ENCODE results near the gene ATP6V1C2.

Gene ATP6V1C2

DNA sequence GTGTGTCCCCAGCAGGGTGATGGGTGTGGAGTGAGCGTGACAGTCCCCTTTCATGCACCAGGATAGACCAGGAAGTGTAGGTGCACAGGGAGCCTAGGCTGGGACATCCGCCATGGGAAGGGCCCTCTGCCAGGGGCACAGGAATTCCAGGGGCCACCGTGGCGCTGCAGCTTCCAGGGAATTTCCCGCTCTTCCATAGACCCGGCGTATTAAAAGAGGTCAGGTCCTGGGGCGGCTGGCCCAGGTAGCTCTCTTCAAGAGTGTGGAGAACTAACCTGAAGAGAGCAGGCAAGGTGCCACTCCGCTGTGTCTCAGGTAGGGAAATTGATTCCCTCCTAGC lies 42.0 kb downstream of the ATP6V1C2 start:
- no peaks in the 10 kb centered on the region for H3K9me3 ChIP-seq (ENCODE audit: insufficient read depth, low read length)
- no peak overlapping the region for H3K9ac ChIP-seq (ENCODE audit: low read length)
- no peaks in the 10 kb centered on the region for H3K27me3 ChIP-seq (ENCODE audit: low read depth, low read length)
- H3K36me3 ChIP-seq (replicated peaks; ENCODE audit: low read depth, low read length): no peaks in the 10 kb centered on the region
- TF ChIP-seq, protein P1, sequence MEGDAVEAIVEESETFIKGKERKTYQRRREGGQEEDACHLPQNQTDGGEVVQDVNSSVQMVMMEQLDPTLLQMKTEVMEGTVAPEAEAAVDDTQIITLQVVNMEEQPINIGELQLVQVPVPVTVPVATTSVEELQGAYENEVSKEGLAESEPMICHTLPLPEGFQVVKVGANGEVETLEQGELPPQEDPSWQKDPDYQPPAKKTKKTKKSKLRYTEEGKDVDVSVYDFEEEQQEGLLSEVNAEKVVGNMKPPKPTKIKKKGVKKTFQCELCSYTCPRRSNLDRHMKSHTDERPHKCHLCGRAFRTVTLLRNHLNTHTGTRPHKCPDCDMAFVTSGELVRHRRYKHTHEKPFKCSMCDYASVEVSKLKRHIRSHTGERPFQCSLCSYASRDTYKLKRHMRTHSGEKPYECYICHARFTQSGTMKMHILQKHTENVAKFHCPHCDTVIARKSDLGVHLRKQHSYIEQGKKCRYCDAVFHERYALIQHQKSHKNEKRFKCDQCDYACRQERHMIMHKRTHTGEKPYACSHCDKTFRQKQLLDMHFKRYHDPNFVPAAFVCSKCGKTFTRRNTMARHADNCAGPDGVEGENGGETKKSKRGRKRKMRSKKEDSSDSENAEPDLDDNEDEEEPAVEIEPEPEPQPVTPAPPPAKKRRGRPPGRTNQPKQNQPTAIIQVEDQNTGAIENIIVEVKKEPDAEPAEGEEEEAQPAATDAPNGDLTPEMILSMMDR (IDR thresholded peaks at IDR 0.05; ENCODE audit: low read depth, low read length): no peak
- TF ChIP-seq EZH2phosphoT487 (IDR thresholded peaks at IDR 0.05; ENCODE audit: low read depth): no peak
- no peaks in the 10 kb centered on the region for H4K20me1 ChIP-seq (ENCODE audit: insufficient read depth, low read length)
- H3K4me3 ChIP-seq (ENCODE audit: low read length): no peak overlapping the region
- H3K79me2 ChIP-seq (ENCODE audit: low read length): no peaks in the 10 kb centered on the region
- H3K4me2 ChIP-seq (ENCODE audit: low read length): no peak overlapping the region
- no peak overlapping the region for H3K27ac ChIP-seq (ENCODE audit: low read length)
- H2AFZ ChIP-seq (ENCODE audit: low read depth, low read length): no peak overlapping the region
- H3K4me1 ChIP-seq (ENCODE audit: low read length): no peaks in the 10 kb centered on the region

GRCh38 chr2:10764096-10764785 lies 42.8 kb downstream of the ATP6V1C2 start:
- no peaks in the 10 kb centered on the region for H3K36me3 ChIP-seq (replicated peaks; ENCODE audit: low read depth, low read length)
- H3K4me3 ChIP-seq (ENCODE audit: low read length): no peak overlapping the region
- no peak for TF ChIP-seq EZH2phosphoT487 (IDR thresholded peaks at IDR 0.05; ENCODE audit: low read depth)
- TF ChIP-seq, protein P1 (IDR thresholded peaks at IDR 0.05; ENCODE audit: low read depth, low read length): no peak
- no peaks in the 10 kb centered on the region for H3K4me1 ChIP-seq (ENCODE audit: low read length)
- H3K9ac ChIP-seq (ENCODE audit: low read length): no peak overlapping the region
- no peaks in the 10 kb centered on the region for H3K79me2 ChIP-seq (ENCODE audit: low read length)
- H3K27me3 ChIP-seq (ENCODE audit: low read depth, low read length): no peaks in the 10 kb centered on the region
- H2AFZ ChIP-seq (ENCODE audit: low read depth, low read length): no peak overlapping the region
- H4K20me1 ChIP-seq (ENCODE audit: insufficient read depth, low read length): no peaks in the 10 kb centered on the region
- no peak overlapping the region for H3K27ac ChIP-seq (ENCODE audit: low read length)
- no peak overlapping the region for H3K4me2 ChIP-seq (ENCODE audit: low read length)
- H3K9me3 ChIP-seq (ENCODE audit: insufficient read depth, low read length): no peaks in the 10 kb centered on the region

DNA sequence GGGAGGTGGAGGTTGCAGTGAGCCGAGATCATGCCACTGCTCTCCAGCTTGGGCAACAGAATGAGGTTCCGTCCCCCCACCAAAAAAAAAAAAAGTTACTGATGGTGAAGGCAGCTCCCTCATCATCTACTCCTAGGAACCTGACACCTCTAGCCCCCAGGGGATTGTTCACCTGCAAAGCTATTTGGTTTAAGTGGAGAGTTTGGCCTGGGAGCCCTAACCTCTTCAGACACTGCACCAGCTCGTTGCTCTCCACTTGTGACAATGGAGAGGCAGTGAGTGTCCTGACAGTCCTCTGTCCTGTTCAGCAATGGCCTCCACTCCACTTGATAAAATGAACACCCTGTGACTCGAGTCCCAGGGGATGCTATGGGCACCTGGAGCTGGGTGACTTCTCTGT lies 43.5 kb downstream of the ATP6V1C2 start:
- Histone ChIP-seq H3K36me3 (replicated peaks; ENCODE audit: low read depth, low read length) (no peaks in the 10 kb centered on the region), H3K27ac (ENCODE audit: low read length) (no peak overlapping the region), H3K4me3 (ENCODE audit: low read length) (no peak overlapping the region), H3K9me3 (ENCODE audit: insufficient read depth, low read length) (no peaks in the 10 kb centered on the region), H4K20me1 (ENCODE audit: insufficient read depth, low read length) (no peaks in the 10 kb centered on the region), H3K4me1 (ENCODE audit: low read length) (no peaks in the 10 kb centered on the region), H3K27me3 (ENCODE audit: low read depth, low read length) (no peaks in the 10 kb centered on the region), H3K4me2 (ENCODE audit: low read length) (no peak overlapping the region), H3K9ac (ENCODE audit: low read length) (no peak overlapping the region), H2AFZ (ENCODE audit: low read depth, low read length) (no peak overlapping the region), H3K79me2 (ENCODE audit: low read length) (no peaks in the 10 kb centered on the region)
- no peak for TF ChIP-seq EZH2phosphoT487 (IDR thresholded peaks at IDR 0.05; ENCODE audit: low read depth)
- TF ChIP-seq, protein P1 (IDR thresholded peaks at IDR 0.05; ENCODE audit: low read depth, low read length): no peak

DNA sequence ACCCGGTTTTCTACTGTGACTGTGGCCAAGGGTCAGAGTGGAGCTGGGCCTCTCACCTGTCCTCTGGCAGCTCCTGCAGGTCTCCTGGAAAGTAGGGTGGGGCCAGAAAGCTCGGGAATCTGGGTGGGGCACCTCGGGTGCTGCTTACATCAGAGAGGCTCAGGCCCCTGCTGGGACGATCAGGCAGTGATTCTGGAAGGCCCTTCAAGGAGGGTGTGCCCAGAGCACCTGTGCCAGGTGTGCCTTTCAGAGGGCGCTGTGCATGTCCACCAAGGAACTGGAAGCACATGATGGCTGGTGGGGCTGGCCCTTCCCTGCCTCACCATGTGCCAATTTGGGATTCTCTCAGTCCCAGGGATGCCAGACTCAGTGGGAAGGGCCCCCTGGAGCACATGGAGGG lies 44.0 kb downstream of the ATP6V1C2 start:
- Histone ChIP-seq H3K4me3 (ENCODE audit: low read length) (no peak overlapping the region), H3K9me3 (ENCODE audit: insufficient read depth, low read length) (no peaks in the 10 kb centered on the region), H3K27ac (ENCODE audit: low read length) (no peak overlapping the region), H3K4me2 (ENCODE audit: low read length) (no peak overlapping the region), H2AFZ (ENCODE audit: low read depth, low read length) (no peak overlapping the region), H3K27me3 (ENCODE audit: low read depth, low read length) (no peaks in the 10 kb centered on the region), H3K79me2 (ENCODE audit: low read length) (no peaks in the 10 kb centered on the region), H4K20me1 (ENCODE audit: insufficient read depth, low read length) (no peaks in the 10 kb centered on the region), H3K4me1 (ENCODE audit: low read length) (no peaks in the 10 kb centered on the region), H3K9ac (ENCODE audit: low read length) (no peak overlapping the region), H3K36me3 (replicated peaks; ENCODE audit: low read depth, low read length) (no peaks in the 10 kb centered on the region)
- TF ChIP-seq, protein P1 (IDR thresholded peaks at IDR 0.05; ENCODE audit: low read depth, low read length): no peak

Measured in OCI-LY3 (cell line).